ENCODE results near the gene FOXC1.

GRCh38 chr6:1575210-1576041 lies 34.3 kb upstream of the FOXC1 start:
- TF ChIP-seq, protein P1, sequence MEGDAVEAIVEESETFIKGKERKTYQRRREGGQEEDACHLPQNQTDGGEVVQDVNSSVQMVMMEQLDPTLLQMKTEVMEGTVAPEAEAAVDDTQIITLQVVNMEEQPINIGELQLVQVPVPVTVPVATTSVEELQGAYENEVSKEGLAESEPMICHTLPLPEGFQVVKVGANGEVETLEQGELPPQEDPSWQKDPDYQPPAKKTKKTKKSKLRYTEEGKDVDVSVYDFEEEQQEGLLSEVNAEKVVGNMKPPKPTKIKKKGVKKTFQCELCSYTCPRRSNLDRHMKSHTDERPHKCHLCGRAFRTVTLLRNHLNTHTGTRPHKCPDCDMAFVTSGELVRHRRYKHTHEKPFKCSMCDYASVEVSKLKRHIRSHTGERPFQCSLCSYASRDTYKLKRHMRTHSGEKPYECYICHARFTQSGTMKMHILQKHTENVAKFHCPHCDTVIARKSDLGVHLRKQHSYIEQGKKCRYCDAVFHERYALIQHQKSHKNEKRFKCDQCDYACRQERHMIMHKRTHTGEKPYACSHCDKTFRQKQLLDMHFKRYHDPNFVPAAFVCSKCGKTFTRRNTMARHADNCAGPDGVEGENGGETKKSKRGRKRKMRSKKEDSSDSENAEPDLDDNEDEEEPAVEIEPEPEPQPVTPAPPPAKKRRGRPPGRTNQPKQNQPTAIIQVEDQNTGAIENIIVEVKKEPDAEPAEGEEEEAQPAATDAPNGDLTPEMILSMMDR (IDR thresholded peaks at IDR 0.05; ENCODE audit: poor library complexity) = no peak
- TF ChIP-seq EZH2 (IDR thresholded peaks at IDR 0.05; ENCODE audit: borderline replicate concordance) (no peak), EZH2phosphoT487 (IDR thresholded peaks at IDR 0.05; ENCODE audit: low read depth, severe bottlenecking, unreplicated experiment) (no peak)

Data from hepatocyte (in vitro differentiated cells).